ENCODE data around the gene LDB1. TPM values are rescaled to one million over a fixed set of nuclear protein-coding genes. Genes with fewer than 3 reads are reported as not detected.

Gene LDB1, protein sequence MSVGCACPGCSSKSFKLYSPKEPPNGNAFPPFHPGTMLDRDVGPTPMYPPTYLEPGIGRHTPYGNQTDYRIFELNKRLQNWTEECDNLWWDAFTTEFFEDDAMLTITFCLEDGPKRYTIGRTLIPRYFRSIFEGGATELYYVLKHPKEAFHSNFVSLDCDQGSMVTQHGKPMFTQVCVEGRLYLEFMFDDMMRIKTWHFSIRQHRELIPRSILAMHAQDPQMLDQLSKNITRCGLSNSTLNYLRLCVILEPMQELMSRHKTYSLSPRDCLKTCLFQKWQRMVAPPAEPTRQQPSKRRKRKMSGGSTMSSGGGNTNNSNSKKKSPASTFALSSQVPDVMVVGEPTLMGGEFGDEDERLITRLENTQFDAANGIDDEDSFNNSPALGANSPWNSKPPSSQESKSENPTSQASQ
- 100 to 1,000 TPM in 1 of 12 donors, 10 to 100 TPM in 10, not detected in 1; 60.2 to 147 (median 78.2) TPM for polyA plus RNA-seq (ENCODE audit: insufficient read length in 12 of 12)
- long read RNA-seq, donor 1, partial matches to known transcripts: 46 of 52 reads
- long read RNA-seq, donor 1, other reads (novel, unspliced or antisense): 0 of 52 reads
- long read RNA-seq, donor 2, transcript LDB1-202 (11 exons, 2,089 nt): major isoform, 6 of 68 reads
- long read RNA-seq, donor 2, partial matches to known transcripts: 61 of 68 reads
- long read RNA-seq, donor 2, other reads (novel, unspliced or antisense): 0 of 68 reads
- long read RNA-seq, donor 3, partial matches to known transcripts: 17 of 20 reads
- long read RNA-seq, donor 3, other reads (novel, unspliced or antisense): 0 of 20 reads
- long read RNA-seq, donor 4, partial matches to known transcripts: 0 of 4 reads
- long read RNA-seq, donor 4, other reads (novel, unspliced or antisense): 0 of 4 reads
- long read RNA-seq, donor 5: 0 reads
- long read RNA-seq, donor 6, partial matches to known transcripts: 5 of 7 reads
- long read RNA-seq, donor 6, other reads (novel, unspliced or antisense): 0 of 7 reads
- long read RNA-seq, donor 7, partial matches to known transcripts: 5 of 8 reads
- long read RNA-seq, donor 7, other reads (novel, unspliced or antisense): 0 of 8 reads
- long read RNA-seq, donor 8, transcript LDB1-202 (11 exons, 2,089 nt): major isoform, 18 of 53 reads
- long read RNA-seq, donor 8, partial matches to known transcripts: 33 of 53 reads
- long read RNA-seq, donor 8, other reads (novel, unspliced or antisense): 0 of 53 reads
- long read RNA-seq, donor 9, partial matches to known transcripts: 0 of 4 reads
- long read RNA-seq, donor 9, other reads (novel, unspliced or antisense): 0 of 4 reads
- long read RNA-seq, donor 10, partial matches to known transcripts: 12 of 21 reads
- long read RNA-seq, donor 10, other reads (novel, unspliced or antisense): 0 of 21 reads
- long read RNA-seq, donor 11, partial matches to known transcripts: 12 of 20 reads
- long read RNA-seq, donor 11, other reads (novel, unspliced or antisense): 0 of 20 reads

DNA sequence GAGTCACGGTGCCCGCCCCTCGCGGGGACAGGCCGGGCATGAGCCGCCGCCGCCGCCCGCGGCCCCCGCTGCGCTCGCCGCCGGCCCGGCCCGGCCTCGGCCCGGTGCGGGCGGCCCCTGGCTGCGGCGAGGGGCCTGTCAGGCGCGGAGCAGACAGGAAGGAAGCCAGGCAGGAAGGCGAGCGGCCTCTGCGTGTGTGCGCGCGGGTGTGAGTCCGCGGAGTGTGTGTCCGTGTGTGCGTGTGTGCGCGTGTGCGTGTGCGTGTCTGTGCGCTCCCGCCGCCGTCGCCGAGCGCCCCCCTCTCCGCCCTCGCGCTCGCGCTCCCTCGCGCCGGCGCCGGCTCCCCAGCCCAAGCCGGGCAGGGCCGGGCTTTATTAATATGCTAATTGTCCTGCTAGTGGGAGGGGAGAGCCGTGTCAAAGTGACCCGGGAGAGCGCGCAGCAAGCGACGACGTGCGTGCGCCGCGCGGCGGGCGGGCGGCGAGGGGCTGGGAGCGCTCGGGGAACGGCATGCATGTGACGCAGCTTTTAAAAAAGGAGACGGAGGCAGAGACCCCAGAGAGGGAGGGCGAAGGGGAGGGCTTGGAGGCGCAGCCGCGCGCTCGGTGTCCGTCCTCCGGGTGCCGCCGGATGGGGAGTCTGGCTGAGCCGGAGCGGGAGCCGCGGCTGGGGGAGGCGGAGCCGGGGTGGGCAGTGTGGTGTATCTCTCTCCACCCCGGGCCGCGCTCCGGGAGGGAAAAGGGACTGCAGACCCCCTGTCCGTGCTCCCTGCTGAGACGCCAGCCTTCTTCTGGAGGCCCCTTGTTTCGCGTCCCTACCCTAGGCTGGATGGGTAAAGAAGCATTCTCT is at the start of gene LDB1:
TSS of gene LDB1 (minus strand) at position 227 of the 849 bp plus-strand sequence. CDS start 258 bp downstream, outside the sequence.
- peak; percentile 83 for DNase-seq

GRCh38 chr10:102167861-102168260 is 47.7 kb upstream of the LDB1 start:
- DNase-seq: no peak

- DNase-seq: no peak
These were observed 43.3 kb upstream of the LDB1 start for GRCh38 chr10:102163342-102163989.

- DNase-seq: no peak
These were observed 39.7 kb upstream of the LDB1 start for GRCh38 chr10:102159831-102160230.

GRCh38 chr10:102159051-102159597 is 39.0 kb upstream of the LDB1 start:
- DNase-seq: no peak

GRCh38 chr10:102157224-102157623 is 37.1 kb upstream of the LDB1 start:
- no peak for DNase-seq

DNA sequence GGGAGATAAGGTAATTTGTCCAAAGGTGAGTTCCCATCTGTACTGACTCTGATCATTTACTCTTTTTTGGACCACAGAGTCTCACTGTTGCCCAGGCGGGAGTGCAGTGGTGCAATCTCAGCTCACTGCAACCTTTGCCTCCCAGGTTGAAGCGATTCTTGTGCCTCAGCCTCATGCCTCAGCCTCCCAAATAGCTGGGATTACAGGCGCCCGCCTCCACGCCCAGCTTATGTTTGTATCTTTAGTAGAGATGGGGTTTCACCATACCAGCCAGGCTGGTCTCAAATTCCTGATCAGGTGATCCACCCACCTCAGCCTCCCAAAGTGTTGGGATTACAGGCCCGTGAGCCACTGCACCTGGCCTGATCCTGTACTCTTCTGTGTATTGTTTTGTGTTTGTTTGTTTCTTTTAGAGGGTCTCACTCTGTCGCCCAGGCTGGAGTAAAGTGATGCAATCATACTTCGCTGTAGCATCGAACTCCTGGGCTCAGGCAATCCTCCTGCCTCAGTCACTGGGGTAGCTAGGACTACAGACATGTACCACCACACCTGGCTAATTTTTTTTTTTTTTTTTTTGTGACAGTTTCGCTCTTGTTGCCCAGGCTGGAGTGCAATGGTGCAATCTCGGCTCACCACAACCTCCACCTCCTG is 34.4 kb upstream of the LDB1 start:
- DNase-seq: no peak

GRCh38 chr10:102153093-102153620 is 33.0 kb upstream of the LDB1 start:
- no peak for DNase-seq

- no peak for DNase-seq
These were observed 32.4 kb upstream of the LDB1 start for GRCh38 chr10:102152545-102152890.

DNA sequence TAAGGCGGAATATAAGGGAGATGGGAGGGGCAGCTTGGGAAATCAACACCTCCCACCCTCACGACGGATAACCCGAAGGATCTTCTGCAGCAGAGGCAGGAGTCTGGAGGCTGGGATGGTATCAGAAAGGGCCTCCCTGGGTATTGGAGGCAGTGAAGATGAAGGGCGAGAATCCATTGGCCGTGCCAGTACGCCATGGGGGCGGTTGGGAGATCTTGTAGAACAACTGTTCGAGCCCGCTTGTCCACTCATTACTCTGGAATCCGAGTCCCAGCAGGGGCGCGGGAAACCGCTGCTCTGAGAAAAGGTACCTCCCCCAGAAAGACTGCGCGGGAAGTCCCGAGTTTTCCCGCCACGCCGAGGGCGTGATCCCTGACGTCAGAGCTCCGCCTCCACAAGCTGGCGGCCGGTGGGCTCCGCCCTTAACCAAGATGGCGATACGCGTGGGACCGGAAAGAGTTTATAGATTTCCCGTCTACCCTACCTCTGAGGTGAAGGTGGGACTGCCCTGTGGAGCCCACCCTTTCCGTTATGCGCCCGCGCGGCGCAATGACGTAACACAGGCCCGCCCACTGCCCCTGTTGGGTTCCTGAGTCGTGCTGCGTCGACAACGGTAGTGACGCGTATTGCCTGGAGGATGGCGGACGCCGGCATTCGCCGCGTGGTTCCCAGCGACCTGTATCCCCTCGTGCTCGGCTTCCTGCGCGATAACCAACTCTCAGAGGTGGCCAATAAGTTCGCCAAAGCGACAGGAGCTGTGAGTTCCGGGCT is 31.8 kb upstream of the LDB1 start, which contains the start of gene NOLC1:
TSS of gene NOLC1 (plus strand) at position 616 of the 771 bp plus-strand sequence. CDS start at position 638, 22 bp downstream.
- DNase-seq: peak; percentile 98

- DNase-seq: no peak
These were observed 31.0 kb upstream of the LDB1 start for GRCh38 chr10:102150970-102151773.

DNA sequence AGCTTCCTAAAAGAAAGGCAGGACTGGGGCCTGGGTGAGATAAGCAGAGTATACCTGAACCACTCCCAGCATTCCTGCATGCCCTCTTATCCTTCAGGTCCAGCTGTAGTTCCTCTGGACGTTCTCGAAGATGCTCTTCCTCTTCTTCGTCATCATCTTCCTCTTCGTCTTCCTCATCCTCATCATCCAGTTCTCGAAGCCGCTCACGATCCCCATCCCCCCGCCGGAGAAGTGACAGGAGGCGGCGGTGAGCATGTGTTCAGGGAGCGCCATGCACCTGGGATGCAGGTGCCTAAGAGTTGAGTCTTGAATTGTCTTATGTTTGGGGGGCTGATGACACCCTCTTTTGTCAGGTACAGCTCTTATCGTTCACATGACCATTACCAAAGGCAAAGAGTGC is 28.1 kb upstream of the LDB1 start:
- DNase-seq: no peak

DNA sequence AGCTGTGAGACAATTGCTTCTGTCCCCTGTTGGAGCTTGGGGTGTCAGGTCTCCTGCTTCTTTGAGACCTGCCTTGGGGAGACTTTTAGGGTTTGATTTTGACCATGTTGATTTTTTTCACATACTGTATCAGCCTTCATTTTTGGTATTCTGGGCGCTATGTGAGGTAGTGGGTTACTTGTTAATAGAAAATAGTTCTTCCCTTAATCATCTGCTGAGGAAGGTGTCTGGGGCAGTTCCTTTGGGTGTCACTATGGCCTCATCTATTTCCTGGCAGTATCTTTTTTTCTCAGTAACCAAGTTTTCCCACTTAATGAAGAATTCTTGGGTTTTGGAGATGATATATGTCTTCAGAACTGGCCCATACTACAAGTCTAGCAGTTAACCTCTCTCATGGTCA is 27.4 kb upstream of the LDB1 start:
- no peak for DNase-seq

GRCh38 chr10:102146971-102147428 is 26.8 kb upstream of the LDB1 start:
- DNase-seq: no peak

- no peak for DNase-seq
These were observed 21.5 kb upstream of the LDB1 start for GRCh38 chr10:102141583-102142107.

GRCh38 chr10:102140913-102141540 is 20.9 kb upstream of the LDB1 start:
- DNase-seq: no peak
